Measurements from ENCODE around the gene ALCAM. TPM values are rescaled to one million over a fixed set of nuclear protein-coding genes. Genes with fewer than 3 reads are reported as not detected.

Gene ALCAM
- total RNA-seq, 1 donor from 2014 or later = 294 TPM

DNA sequence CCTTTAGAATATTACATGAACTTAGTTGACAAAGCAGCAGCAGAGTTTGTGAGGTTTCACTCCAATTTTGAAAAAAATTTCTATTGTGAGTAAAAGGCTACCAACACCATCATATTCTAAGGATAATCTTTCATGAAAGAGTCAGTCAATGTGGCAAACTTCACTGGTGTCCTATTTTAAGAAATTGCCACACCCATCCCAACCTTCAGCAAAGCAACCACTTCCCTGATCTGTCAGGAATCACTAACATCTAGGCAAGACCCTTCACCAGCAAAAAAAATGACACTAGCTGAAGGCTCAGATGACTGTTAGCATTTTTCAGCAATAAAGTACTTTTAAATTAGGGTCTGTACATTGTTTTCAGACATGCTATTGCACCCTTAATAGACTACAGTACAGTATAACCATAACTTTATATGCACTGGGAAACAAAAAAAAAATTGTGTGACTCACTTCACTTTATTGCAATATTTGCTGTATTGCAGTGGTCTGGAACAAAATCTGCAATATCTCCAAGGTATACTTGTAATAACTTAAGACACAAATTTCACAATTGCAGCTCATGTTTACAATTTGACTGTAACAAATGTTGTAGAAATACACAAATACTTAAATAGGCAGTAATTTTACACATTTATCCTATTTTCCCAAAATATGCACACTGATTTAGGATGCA, 38.9 kb upstream of the ALCAM start:
- no peak for FAIRE-seq
- peak; percentile 79 for DNase-seq (ENCODE audit: low read depth)
- no peak for TF ChIP-seq CTCF (IDR thresholded peaks at IDR 0.05; ENCODE audit: insufficient read depth, low read length, severe bottlenecking)
- Histone ChIP-seq H3K4me3 (ENCODE audit: low read depth, low read length) (no peak overlapping the region), H3K36me3 (ENCODE audit: control insufficient read depth, insufficient read depth, low read length) (no peaks in the 10 kb centered on the region), H3K27me3 (ENCODE audit: control insufficient read depth, insufficient read depth, low read length) (no peaks in the 10 kb centered on the region)

DNA sequence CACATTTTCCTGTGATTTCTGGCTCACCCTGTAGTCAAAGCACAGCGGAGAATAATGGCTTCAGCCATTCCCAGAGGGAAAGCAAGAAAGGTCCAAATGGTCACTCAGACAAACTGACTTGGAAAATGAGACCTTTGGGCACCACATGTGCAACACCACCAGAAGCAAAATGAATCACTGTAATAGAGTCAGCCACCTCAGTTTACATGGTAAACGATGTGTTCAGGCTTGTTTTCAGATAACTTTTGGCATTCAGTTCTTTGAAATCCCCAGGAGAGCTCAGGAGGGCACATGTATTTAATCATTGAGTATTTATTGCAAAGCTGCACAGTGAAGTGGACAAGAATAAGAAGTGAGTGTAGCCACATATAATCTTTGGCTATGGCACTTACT, 38.4 kb upstream of the ALCAM start:
- peak; percentile 96 for DNase-seq (ENCODE audit: low read depth)
- peak; percentile 62 for FAIRE-seq
- no peaks in the 10 kb centered on the region for H3K36me3 ChIP-seq (ENCODE audit: control insufficient read depth, insufficient read depth, low read length)
- TF ChIP-seq CTCF (IDR thresholded peaks at IDR 0.05; ENCODE audit: insufficient read depth, low read length, severe bottlenecking) = no peak
- no peak overlapping the region for H3K4me3 ChIP-seq (ENCODE audit: low read depth, low read length)
- no peaks in the 10 kb centered on the region for H3K27me3 ChIP-seq (ENCODE audit: control insufficient read depth, insufficient read depth, low read length)

GRCh38 chr3:105332961-105333360, 33.7 kb upstream of the ALCAM start:
- Histone ChIP-seq H3K36me3 (ENCODE audit: control insufficient read depth, insufficient read depth, low read length) (no peaks in the 10 kb centered on the region), H3K27me3 (ENCODE audit: control insufficient read depth, insufficient read depth, low read length) (no peaks in the 10 kb centered on the region), H3K4me3 (ENCODE audit: low read depth, low read length) (no peak overlapping the region)
- no peak for FAIRE-seq
- no peak for DNase-seq (ENCODE audit: low read depth)
- no peak for TF ChIP-seq CTCF (IDR thresholded peaks at IDR 0.05; ENCODE audit: insufficient read depth, low read length, severe bottlenecking)

GRCh38 chr3:105334138-105334882, 32.4 kb upstream of the ALCAM start:
- H3K27me3 ChIP-seq (ENCODE audit: control insufficient read depth, insufficient read depth, low read length) = no peaks in the 10 kb centered on the region
- peak; percentile 65 for DNase-seq (ENCODE audit: low read depth)
- H3K4me3 ChIP-seq (ENCODE audit: low read depth, low read length) = no peak overlapping the region
- H3K36me3 ChIP-seq (ENCODE audit: control insufficient read depth, insufficient read depth, low read length) = no peaks in the 10 kb centered on the region
- no peak for FAIRE-seq
- TF ChIP-seq CTCF (IDR thresholded peaks at IDR 0.05; ENCODE audit: insufficient read depth, low read length, severe bottlenecking) = no peak

GRCh38 chr3:105339946-105340345, 26.8 kb upstream of the ALCAM start:
- Histone ChIP-seq H3K4me3 (ENCODE audit: low read depth, low read length) (no peak overlapping the region), H3K27me3 (ENCODE audit: control insufficient read depth, insufficient read depth, low read length) (no peaks in the 10 kb centered on the region), H3K36me3 (ENCODE audit: control insufficient read depth, insufficient read depth, low read length) (no peaks in the 10 kb centered on the region)
- no peak for TF ChIP-seq CTCF (IDR thresholded peaks at IDR 0.05; ENCODE audit: insufficient read depth, low read length, severe bottlenecking)
- FAIRE-seq (no peak), DNase-seq (ENCODE audit: low read depth) (no peak)

Measured in bronchial epithelial cell (primary cell).